GM18520 (cell line): Measurements from ENCODE around the gene ANKRD39.

Experiments
- ATAC-seq: cut with Tn5 transposase; IDR thresholded peaks from one replicate; pipeline ENCODE4 v1.9.1; 2021; ENCODE audit not compliant: unreplicated experiment

The ANKRD39 gene

DNA sequence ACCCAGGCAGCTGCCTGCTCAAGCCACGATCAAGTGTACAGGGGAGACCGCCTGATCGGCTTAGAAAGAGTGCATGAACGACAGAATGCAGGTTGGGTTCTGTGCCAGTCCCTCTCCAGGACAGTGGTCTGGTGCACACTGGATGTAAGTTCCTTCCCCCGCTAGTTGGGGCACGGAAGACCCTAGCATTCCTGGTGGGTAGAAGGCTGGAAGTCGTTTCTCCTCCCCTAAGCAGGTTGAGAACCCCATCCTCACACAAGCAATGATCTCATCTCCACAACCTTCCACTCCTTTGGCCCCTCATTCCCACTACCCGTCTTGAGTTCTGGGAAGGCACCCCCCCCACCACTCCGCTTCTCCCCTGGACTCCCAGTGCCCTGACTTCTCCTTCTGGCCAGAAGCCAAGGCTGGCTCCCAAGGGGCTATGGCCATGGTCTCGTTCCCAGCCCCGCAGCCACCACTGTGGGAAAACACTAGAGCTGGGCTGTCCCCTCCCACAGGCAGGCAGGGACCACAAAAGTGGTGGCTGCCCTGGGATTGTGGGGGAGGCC lies 1.4 kb upstream of the ANKRD39 start:
- no peak for ATAC-seq

DNA sequence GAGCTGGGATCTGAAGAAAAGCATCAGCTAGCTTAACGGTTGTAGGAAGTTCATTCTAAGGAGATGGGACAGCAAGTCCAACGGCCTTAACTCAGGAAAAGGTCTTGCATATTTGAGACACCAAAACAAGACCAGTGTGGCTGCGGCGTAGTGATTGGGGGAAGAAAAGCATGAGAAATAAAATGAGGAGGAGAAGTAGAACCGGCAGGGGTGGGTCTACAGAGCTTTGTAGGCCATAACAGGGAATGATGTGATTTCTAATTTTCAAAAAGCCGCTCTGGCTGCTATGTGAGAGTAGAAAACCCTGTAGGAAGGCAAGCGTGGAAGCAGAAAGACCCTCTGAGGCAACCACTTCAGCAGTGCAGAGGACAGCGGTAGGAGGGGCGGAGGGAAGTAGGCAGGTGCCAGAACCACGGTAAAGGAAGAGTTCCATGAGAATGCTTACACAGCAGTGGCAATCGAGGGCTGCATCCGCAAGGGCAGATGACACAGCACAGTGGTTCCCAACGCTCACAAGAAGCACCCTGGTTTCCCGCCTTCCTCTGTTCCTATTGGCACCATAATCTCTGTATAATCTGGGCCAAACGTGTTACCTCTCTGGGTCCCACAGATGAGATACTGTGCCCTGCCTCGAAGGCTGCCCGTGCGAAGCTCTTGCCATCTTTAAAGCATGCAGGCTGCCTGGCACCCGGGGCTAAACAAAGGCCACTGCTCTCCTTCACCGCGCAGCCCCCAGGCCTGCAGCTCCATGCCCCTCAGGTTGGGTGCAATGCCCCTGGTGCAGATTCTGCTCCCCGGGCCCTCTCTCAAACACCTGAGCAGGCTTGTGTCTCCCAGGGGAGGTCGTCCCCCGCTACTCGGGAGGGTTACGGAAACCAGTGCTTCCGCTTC lies 795 bp downstream of the ANKRD39 start:
- no peak for ATAC-seq

DNA sequence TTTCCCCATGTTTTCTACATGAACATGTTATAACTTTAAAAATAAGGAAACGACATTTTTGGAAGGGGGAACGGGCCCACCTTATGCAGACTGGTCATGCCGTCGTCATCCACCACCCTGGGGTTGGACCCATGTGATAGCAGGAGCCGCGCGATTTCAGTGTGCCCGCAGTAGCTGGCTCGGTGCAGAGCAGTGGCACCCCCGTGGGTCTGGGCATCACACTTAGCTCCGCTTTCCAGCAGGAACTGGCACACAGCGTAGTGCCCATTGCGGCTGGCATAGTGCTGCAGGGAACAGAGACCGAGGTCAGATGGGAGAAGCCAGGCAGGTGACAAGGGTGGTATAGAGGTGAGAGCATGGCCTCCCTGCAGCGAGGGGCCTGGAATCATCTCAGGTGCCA lies 4.5 kb downstream of the ANKRD39 start:
- no peak for ATAC-seq

DNA sequence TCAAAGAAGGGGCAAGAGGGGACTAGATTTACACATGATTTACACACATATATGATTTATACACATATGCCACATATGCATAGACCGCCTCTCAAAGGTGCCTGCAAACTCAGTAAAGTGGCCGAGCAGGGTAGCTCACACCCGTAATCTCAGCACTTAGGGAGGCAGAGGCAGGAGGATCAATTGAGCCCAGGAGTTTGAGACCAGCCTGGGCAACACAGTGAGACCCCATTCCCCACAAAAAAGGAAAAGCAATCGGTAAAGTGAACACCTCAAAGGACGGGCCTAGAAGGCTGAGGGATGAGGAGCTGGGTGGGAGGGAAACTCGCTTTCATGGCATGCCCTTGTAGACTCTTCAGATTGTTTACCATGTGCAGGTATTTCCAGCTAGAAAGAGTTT lies 5.1 kb downstream of the ANKRD39 start:
- no peak for ATAC-seq

DNA sequence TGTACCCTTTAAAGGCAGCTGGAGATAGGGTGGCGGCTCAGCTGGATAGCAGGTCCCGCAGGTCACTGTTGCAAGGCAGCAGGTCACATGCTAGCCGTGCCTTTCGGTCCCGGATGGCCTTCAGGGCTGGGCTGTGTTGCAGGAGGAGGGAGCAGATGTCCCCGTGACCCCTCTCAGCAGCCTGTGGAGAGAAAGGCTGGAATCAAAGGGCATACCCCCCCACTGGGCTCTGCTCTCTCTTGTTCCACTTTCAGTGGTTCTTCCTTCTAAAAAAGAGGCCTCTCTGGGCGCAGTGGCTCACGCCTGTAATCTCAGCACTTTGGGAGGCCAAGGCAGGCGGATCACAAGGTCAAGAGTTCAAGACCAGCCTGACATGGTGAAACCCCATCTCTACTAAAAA lies 9.6 kb downstream of the ANKRD39 start:
- no peak for ATAC-seq

DNA sequence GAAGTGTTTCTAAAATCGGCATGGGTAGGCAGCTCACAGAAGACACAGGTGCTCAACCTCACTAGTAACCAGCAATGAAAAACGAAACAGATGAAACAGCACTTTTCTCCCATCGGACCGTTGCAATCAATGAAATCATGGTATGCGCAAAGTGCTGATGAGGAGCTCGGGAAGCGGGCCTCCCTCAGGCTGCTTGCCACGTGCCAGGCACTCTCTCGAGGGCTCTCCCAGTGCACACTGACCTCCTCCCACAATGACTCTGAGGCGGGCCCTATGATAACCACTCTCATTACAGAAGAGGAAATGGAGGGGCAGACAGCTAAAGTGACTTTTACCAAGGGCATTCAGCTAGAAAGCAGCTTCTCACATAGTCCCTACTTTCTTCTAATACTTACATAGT lies 10.2 kb downstream of the ANKRD39 start:
- ATAC-seq: no peak

DNA sequence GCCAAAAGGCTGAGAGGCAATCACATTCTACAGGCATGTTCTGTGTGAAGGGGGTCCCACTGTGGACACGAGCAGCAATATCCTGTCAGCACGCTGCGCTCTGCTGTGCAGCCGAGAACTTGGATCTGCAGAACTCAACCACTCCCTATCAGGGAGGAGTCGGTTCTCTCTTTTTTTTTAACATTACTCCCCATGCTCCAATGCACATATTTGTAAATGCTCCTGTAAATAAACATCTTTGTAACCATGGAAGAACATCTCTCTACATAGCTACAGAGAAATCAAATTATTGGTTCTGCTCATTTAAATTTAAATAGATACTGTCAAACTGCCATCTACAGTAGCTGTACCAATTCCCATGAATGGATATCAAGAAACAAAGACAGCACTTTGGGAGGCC lies 11.0 kb downstream of the ANKRD39 start:
- no peak for ATAC-seq

DNA sequence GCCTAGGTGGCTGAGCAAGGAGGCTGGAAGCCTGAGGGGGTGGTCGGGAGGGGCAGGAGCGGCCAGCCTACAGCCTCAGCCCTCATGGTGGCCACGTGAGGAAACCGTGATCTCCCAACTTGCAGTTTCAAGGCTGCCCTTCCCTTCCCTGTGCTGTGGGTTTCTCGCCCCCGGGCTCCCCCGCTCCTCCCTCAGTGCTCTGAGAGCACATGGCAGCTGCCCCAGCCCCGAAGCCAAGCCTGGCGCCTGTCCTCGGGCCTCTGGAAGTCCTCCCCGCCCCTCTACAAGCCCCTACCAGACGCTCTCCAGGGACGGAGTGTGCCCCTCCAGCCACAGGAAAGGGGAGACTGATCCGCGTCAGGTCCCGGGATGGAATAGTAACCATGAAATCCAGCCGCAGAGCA lies 13.4 kb downstream of the ANKRD39 start:
- ATAC-seq: no peak

DNA sequence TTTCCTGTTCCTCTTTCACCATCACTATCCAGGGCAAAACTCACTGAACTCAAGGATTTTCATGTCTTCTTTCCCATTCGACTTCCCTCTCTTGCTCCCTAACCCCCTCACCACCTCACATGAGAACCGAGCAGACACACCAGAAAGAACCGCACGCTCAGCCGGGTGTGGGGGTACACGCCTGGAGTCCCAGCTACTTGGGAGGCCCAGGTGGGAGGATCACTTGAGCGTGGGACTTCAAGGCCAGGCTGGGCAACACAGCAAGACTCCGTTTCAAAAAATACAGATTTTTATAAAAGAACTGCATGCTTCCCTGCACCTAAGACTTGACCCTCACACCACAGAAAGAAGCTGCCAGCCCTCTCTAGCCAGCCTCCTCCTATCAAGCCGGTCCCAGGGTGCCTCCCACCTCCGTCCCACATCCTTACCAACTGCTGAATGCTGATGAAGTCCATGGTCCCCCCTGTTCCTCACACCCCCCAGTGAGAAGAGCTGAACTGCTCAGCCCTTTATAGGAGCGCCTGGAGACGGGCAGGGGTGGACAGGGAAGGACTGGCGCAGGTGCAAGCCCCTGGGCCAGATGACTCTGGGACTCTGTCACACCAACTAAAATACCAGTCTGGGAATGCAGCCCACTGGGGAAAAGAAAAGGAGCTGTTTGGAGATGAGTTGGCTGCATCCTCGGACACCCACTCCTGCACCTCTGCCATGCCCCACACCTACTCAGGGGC lies 14.1 kb downstream of the ANKRD39 start, which contains the start of gene ANKRD23:
Gene ANKRD23 (minus strand): TSS at position 484 of the 731 bp plus-strand sequence. CDS start 29 bp downstream, at position 455.
- no peak for ATAC-seq

DNA sequence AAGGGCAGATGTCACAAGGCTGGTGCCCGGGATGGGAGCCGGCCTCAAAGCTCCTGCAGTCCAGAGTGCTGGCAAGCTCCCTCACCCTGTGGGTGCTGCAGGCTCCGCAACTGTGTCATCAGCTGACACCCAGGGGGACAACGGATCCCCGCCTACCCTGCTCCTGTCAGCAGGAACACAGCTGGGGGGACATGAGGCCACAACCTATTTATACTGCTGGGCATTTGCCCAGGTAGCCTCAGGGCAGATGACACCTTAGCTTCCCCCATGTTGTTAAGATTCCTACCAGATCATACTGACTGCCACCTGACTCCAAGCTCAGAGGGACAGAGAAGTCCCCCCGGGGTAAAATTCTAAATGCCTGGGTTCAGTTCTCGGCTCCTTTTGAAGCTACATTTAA lies 15.2 kb downstream of the ANKRD39 start:
- no peak for ATAC-seq

DNA sequence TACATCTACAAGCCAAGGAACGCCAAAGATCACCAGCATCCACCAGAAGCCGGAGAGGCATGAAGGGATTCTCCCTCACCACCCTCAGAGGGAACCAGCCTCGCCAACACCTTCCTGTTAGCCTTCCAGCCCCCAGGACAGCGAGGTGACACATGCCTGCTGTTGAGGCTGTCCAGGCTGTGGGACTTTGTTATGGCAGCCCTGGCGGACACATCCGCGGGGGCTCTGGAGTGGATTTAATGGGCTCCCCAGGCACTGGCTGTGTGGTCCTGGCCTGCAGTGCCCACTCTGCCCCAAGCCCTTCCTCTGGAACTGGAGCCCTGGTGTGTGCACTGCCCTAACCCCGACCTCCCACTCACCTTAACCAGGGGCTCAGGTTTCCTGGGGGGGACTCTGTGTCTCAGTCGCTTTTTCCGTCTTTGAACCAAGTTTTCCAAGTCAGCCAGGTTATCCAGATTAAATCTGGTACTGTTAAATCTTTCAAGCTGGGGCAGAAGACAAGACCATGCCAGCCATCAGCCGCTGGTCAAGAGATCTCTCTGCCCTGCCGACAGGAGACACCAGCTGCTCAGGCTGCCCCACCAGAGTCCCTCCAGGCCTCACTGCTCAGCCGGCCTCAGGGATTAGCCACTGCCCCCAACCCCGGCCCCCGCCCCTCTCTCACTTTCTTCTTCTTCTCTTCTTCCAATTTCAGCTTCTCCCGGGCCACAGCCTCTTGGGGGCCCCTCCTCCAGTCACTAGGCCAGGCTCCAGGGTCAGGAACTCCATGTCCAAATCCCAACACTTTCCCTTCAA lies 15.9 kb downstream of the ANKRD39 start:
- no peak for ATAC-seq

DNA sequence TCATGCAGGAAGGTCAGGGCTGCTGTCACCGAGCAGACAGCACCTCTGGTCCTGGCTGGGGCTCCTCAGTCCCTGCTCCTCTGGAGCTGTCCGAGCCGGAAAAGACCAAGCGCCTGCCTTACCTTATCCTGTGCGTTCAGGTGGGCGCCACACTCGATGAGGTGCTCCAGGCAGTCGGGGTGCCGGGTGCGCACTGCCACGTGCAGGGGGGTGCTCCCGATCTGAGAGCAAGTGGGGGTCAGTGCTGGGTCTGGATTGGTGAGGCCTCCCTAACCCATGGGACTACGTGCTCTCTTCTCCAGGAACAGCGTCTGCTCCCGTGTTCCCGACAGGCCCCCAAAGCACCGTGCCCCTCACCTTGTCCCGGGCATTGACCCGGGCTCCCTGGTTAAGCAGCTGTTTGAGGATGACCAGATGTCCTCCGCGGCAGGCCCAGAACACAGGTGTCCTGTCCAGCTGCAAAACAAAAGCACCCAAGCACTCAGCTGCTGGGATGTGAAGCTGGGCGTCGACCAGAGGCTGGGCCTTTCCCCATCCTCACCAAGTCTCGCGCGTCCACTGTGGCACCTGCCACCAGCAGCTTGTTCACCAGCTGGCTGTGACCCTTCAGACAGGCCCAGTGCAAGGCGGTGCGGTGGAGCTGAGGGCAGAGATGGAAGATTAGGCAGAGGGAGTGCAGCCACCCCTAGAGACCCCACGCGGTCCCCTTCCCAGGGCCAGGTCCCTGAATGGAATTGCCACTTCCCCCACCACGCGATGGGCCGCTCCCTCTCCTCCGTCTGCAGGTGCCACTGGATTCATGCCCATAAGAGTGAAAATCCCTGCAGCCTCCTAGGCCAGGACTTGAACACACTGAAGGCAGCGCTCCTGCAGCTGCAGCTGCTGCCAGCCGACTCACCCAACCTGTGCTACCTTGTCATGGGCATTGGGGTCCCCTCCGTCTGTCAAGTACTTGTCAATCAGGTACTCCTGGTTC lies 17.7 kb downstream of the ANKRD39 start:
- no peak for ATAC-seq

DNA sequence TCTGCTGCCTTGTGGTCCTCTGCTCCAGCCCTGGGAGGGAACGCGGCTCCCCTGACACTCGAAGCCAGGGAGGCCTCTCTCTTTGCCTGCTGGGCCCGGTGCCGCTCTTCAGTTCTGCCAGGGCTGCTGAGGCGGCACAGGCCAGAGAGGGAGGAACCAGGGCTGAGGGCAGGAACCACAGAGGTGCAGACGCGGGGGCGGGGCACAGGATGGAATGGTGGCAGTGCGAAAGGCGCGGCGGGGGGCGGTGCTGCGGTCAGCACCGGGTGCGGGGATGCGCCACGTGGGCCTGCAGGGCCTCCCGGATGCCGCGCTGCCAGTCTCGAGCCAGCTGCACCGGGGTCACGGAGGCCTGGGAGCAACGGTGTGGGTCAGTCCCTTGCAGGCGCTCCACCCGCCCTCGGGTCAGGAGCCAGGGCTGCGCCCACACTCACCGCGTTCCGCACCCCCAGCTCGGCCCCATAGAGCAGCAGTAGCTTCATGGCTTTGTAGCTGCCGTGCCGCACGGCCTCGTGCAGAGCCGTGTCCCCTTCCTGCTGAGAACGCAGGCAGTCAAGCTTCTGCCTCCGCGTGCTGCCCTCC lies 18.4 kb downstream of the ANKRD39 start:
- ATAC-seq: peak; percentile 39

DNA sequence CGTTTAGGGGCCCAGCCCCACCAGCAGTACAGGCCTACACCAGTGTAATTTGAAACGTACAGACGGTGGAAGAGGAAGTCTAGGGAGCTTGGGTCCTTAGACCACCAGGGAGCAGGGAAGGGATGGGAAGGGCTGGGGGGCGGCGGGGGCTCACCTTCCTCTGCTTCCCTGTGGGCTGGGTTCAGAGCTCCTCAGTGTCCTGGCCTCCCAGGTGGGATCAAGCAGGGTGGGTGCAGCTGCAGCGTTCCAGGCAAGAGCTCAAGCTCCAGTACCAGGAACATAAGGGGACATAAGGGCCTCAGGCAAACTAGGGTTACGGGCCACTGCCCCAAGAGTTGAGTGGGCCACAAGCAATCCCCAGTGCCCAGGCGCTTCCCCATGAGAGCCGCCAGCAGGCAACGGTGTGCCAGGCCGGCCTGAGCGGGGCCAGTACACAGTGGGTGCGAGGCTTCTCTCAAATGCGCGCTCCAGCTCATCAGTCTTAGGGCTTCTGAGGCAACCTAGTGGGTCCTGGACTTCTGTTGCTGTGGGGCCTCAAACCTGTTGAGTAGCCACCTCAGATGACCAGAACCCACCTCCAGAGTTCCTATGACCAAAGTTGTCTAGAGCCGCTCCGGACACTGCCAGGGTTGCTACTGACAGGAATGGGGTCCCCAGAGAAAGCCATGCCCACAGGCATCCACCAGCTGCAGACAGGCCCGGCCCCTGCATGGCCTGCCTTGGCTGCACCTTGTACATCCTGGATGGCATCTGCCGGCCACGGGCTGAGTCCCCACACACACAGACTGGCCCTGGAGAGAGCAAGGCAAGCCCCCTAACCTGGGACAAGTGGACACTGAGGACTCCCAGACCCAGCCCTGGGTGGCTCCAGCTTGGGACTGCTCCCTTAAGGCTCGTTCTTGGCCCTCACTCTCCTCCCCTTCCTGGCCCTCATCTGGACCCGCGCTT lies 19.2 kb downstream of the ANKRD39 start:
- ATAC-seq: no peak

DNA sequence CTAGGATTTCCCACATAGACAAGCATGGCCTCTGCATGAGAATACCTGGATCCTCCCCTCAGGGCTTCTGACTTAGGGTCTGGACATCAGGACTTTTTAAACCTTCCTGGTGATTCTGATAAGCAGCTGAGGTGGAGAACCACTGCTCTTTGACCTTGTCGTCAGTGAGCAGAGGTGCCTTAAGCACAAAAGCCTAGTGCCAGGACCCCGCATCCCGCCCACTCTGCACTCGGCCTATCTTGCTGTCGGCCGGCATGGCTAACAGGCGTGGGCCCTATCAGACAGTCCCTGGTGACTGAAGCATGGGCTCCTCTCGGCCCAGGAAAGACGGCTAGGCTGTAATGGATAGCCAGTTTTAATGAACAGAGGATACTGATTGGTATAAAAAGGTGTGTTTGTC lies 20.2 kb downstream of the ANKRD39 start:
- no peak for ATAC-seq

DNA sequence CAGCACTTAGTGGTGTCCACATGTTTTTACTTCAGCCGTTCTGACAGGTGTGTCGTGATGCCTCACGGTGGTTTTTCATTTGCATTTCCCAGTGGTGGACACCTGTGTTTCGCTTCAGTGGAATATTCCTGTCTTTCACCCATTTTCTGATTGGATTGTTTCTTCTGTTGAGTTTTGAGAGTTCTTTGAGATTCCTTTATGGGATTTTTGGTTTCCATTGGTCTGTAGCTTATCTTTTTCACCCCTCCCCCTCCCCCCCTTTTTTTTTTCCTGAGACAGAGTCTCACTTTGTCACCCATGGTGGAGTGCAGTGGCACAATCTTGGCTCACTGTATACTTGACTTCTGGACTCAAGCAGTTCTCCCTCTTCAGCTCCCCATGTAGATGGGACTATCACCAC lies 22.0 kb downstream of the ANKRD39 start:
- no peak for ATAC-seq

DNA sequence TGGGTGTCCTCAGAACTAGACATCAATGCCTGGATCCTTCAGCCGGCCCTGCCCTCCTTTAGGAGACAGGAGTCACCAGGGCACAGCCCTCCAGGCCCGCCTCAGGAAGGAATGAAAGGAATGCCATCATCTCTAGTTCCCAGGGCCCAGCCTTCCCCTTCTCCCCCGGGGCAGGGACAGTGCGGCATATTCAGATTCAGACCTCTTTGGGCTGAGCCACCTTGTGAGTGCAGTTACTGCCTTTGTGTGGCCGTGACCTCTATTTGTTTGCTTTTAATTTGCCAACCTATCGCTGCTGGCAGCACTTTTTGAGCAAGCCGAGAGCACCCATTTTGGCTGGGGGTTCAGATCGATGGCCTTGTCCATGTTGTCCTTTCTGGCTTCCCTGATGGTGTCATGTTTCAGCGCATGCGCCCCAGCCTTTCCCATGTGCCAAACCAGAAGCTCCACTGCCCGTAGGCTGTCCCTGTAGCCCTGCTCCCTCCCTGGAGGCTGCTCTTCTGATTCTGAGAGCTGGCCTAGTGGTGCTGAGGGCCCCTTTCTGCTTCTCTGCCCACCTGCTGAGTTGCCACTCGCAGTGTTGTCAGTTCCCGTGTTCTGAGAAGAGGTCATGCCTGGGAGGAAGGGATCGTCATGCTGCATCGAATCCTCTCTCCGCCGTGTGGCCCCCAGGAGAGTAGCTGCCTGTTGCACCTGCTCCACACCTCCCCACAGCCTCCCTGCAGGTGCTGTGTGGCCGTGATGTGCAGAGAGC lies 24.9 kb downstream of the ANKRD39 start:
- no peak for ATAC-seq

DNA sequence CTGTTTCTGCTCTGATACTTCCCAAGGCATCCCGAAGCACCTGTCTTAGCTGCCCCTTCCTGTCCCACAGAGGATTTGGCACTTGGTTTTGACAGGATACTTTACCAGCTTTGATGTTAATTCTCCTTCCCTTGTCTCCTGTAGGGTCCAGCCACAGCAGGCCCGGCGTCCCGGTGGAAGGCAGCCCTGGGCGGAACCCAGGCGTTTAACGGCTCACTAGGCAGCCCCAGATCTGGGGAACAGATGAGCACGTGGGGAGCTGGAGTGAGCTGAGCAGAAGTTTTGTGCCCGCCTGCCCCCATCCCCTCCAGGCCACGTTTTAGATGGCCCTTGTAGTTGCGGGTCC lies 25.4 kb downstream of the ANKRD39 start:
- ATAC-seq: no peak
